ENCODE data around the gene SLC24A4. TPM values are rescaled to one million over a fixed set of nuclear protein-coding genes. Genes with fewer than 3 reads are reported as not detected.

The SLC24A4 gene
- total and polyA plus RNA-seq, 2 donors (not counting 3 experiments of a cell fraction or from before 2014, with no cell fraction given), result 0.07 to 0.08 TPM

- Histone ChIP-seq H3K27me3 (ENCODE audit: control insufficient read depth in 2 of 2, insufficient read depth in 2 of 2, low read length in 2 of 2) (peaks cover 0 to 3% of the 10 kb centered on the region in 2 experiments), H3K9me3 (replicated peaks; ENCODE audit: control insufficient read depth, insufficient read depth, low read length) (no peaks in the 10 kb centered on the region), H3K27ac (ENCODE audit: insufficient read depth, low read depth, low read length) (no peak overlapping the region), H3K36me3 (ENCODE audit: control insufficient read depth in 2 of 2, extremely low read depth in 1 of 2, insufficient read depth in 2 of 2, low read length in 2 of 2) (no peaks in the 10 kb centered on the region), H3K4me3 (replicated peaks in 1 of 3; ENCODE audit: insufficient read depth in 1 of 3, low read depth in 1 of 3, low read length in 3 of 3) (no peak overlapping the region), H4K20me1 (replicated peaks; ENCODE audit: control insufficient read depth, extremely low read depth, insufficient read depth, low read length) (no peaks in the 10 kb centered on the region), H3K9ac (replicated peaks; ENCODE audit: extremely low read depth, insufficient read depth, low read length) (no peak overlapping the region), H3K4me1 (ENCODE audit: control insufficient read depth, extremely low read depth, insufficient read depth, low read length) (no peaks in the 10 kb centered on the region), H3K79me2 (ENCODE audit: control insufficient read depth, insufficient read depth, low read length) (no peaks in the 10 kb centered on the region), H2AFZ (ENCODE audit: low read depth, low read length) (no peak overlapping the region), H3K4me2 (ENCODE audit: insufficient read depth, low read length) (no peak overlapping the region), H3K9me1 (replicated peaks; ENCODE audit: control insufficient read depth, extremely low read depth, insufficient read depth, low read length) (no peaks in the 10 kb centered on the region)
- BruUV-seq (replicated peaks), result no TSS peak
- FAIRE-seq (no peak), DNase-seq (ENCODE audit: low read depth, low spot score) (no peak)
- intact Hi-C loops (cut with micrococcal nuclease) (no loop called here), dilution Hi-C loops (cut with MboI; ENCODE audit: extremely low pct_ligation_motif_present, low sequenced_read_pairs) (no loop called here)
- TF ChIP-seq MYC (IDR thresholded peaks at IDR 0.05; ENCODE audit: low read depth, low read length), result no peak
- TF ChIP-seq CTCF (IDR thresholded peaks at IDR 0.05; ENCODE audit: extremely low read depth in 1 of 2, insufficient read depth in 1 of 2, low read depth in 1 of 2, low read length in 2 of 2), result no peak
- no peak for TF ChIP-seq POLR2AphosphoS5 (IDR thresholded peaks at IDR 0.05; ENCODE audit: insufficient read depth, low read depth, low read length)
- no peak for TF ChIP-seq EZH2 (IDR thresholded peaks at IDR 0.05; ENCODE audit: borderline replicate concordance, low read depth, low read length, severe bottlenecking)
- no peak for TF ChIP-seq MAX (IDR thresholded peaks at IDR 0.05; ENCODE audit: insufficient read depth, insufficient read length)
- no peak for TF ChIP-seq POLR2A (IDR thresholded peaks at IDR 0.05; ENCODE audit: low read depth, low read length)
- TF ChIP-seq GATA2 (IDR thresholded peaks at IDR 0.05; ENCODE audit: insufficient read depth, insufficient read length, low read depth, low read length), result no peak
- no peak for TF ChIP-seq FOS (IDR thresholded peaks at IDR 0.05; ENCODE audit: borderline replicate concordance, insufficient read depth, low read length)
- no peak for TF ChIP-seq JUN (IDR thresholded peaks at IDR 0.05; ENCODE audit: borderline replicate concordance, insufficient read depth, insufficient read length, low read depth)
- ChIA-PET POLR2A (no interaction called here), CTCF (no interaction called here)
These were observed 168.8 kb downstream of the SLC24A4 start for GRCh38 chr14:92491782-92492181.

Measured in endothelial cell of umbilical vein (primary cell).